Esophagus muscularis mucosa (tissue), 4 donors: ENCODE data around the gene OBSCN. TPM values are rescaled to one million over a fixed set of nuclear protein-coding genes. Genes with fewer than 3 reads are reported as not detected.

Source experiments
- DNase-seq: peaks from one replicate; pipeline ENCODE4 v3.0.0-alpha.2; 2017; ENCODE audit errors: extremely low spot score
- H3K27ac ChIP-seq, 4 donors: fragments of 200-600 bp; sonication (generic); replicated peaks in 1 of 4; 1 replicate in 3 of 4; 2 replicates in 1 of 4; pipeline ENCODE4 v1.5.1; 2016 to 2019; ENCODE audit warnings: mild to moderate bottlenecking in 1 of 4
- H3K27me3 ChIP-seq, 4 donors: fragments of 200-600 bp; sonication (generic); one replicate each; pipeline versions ENCODE4 v1.5.1 to v1.6.0; 2016 to 2019
- H3K36me3 ChIP-seq, 4 donors: fragments of 200-600 bp; sonication (generic); one replicate each; pipeline ENCODE4 v1.5.1; 2016 to 2019
- H3K4me1 ChIP-seq, 4 donors: fragments of 200-600 bp; sonication (generic); one replicate each; pipeline ENCODE4 v1.5.1; 2016 to 2019
- H3K4me3 ChIP-seq, 4 donors: fragments of 200-600 bp; sonication (generic); 1 replicate in 2 of 4; 2 replicates in 2 of 4; pipeline ENCODE4 v1.5.1; 2016 to 2019; ENCODE audit warnings: mild to moderate bottlenecking in 4 of 4, moderate library complexity in 1 of 4
- H3K9me3 ChIP-seq, 4 donors: fragments of 200-600 bp; sonication (generic); 1 replicate in 3 of 4; 2 replicates in 1 of 4; pipeline ENCODE4 v1.5.1; 2016 to 2019
- CTCF ChIP-seq, 3 experiments: fragments of 200-600 bp in 2 of 3; fragments of 450-650 bp in 1 of 3; sonication (generic) in 2 of 3; IDR thresholded peaks; one replicate each; pipeline ENCODE4 v1.5.1; 2017 to 2019; ENCODE audit warnings: antibody characterized with exemption in 3 of 3, mild to moderate bottlenecking in 2 of 3, moderate library complexity in 1 of 3
- EP300 ChIP-seq: sonication (generic); formaldehyde crosslinking; IDR thresholded peaks from one replicate; pipeline ENCODE4 v1.6.1; 2017; ENCODE audit warnings: antibody characterized with exemption
- POLR2A ChIP-seq: fragments of 450-650 bp; IDR thresholded peaks from one replicate; pipeline ENCODE4 v1.6.1; 2017; ENCODE audit warnings: antibody characterized with exemption, moderate library complexity, mild to moderate bottlenecking, low read depth
- POLR2AphosphoS5 ChIP-seq, 2 donors: sonication (generic); formaldehyde crosslinking; IDR thresholded peaks; one replicate each; pipeline ENCODE4 v1.6.1; 2017; ENCODE audit warnings: antibody characterized with exemption in 2 of 2
- WGBS: methylation state at CpG from one replicate; pipeline ENCODE4 v1.1.5; 2018; 5-methylcytosine and 5-hydroxymethylcytosine counted together
- intact Hi-C: fragments of 100-400 bp; cut with DNase I; formaldehyde crosslinking; loops from one replicate; pipeline ENCODE4 v1.15.1; 2023
- total RNA-seq, 4 donors: library from RNA; depleted of rRNA; stranded (reverse); fragments of >200 nt; gene quantifications; one replicate each; pipeline versions ENCODE4 v1.1.0 to v1.2.1, GENCODE V29; 2016

Gene OBSCN
- total RNA-seq, 4 donors from 2014 or later = 12.6 to 31.4 (median 17.8) TPM

GRCh38 chr1:228348708-228349467 lies 141.0 kb downstream of the OBSCN start:
- Histone ChIP-seq H3K27ac (no peak overlapping the region), H3K9me3 (peaks cover 0 to 11% (median 4%) of the 10 kb centered on the region in 4 donors), H3K4me3 (no peak overlapping the region), H3K27me3 (no peaks in the 10 kb centered on the region), H3K36me3 (peaks cover 0 to 41% (median 2%) of the 10 kb centered on the region in 4 donors), H3K4me1 (no peaks in the 10 kb centered on the region)
- TF ChIP-seq POLR2A = no peak
- no peak for TF ChIP-seq CTCF (IDR thresholded peaks at IDR 0.05)
- no peak for TF ChIP-seq POLR2AphosphoS5 (IDR thresholded peaks at IDR 0.05)
- no peak for TF ChIP-seq EP300
- no peak for DNase-seq
- intact Hi-C loops = no loop called here
- WGBS = 77% methylated on average over 12 of the region's 12 CpGs

GRCh38 chr1:228349701-228350171 lies 141.9 kb downstream of the OBSCN start:
- no peak for DNase-seq
- no peak overlapping the region for H3K4me3 ChIP-seq
- intact Hi-C loops = no loop called here
- WGBS = 86% methylated on average over 10 of the region's 15 CpGs
- H3K27me3 ChIP-seq = no peaks in the 10 kb centered on the region
- no peak overlapping the region for H3K27ac ChIP-seq
- no peak for TF ChIP-seq EP300
- TF ChIP-seq POLR2A = no peak
- TF ChIP-seq POLR2AphosphoS5 (IDR thresholded peaks at IDR 0.05) = no peak
- TF ChIP-seq CTCF (IDR thresholded peaks at IDR 0.05) = no peak
- H3K9me3 ChIP-seq = peaks cover 0 to 6% (median 2%) of the 10 kb centered on the region in 4 donors
- H3K36me3 ChIP-seq = peaks cover 0 to 46% (median 2%) of the 10 kb centered on the region in 4 donors
- no peaks in the 10 kb centered on the region for H3K4me1 ChIP-seq

GRCh38 chr1:228350179-228350742 lies 142.4 kb downstream of the OBSCN start:
- Histone ChIP-seq H3K4me1 (no peaks in the 10 kb centered on the region), H3K27me3 (no peaks in the 10 kb centered on the region), H3K9me3 (peaks cover 0 to 3% (median 0%) of the 10 kb centered on the region in 4 donors), H3K27ac (no peak overlapping the region), H3K4me3 (no peak overlapping the region), H3K36me3 (peaks cover 0 to 48% (median 2%) of the 10 kb centered on the region in 4 donors)
- 96% methylated on average over 1 of the region's 1 CpG for WGBS
- intact Hi-C loops = no loop called here
- no peak for TF ChIP-seq CTCF (IDR thresholded peaks at IDR 0.05)
- no peak for TF ChIP-seq EP300
- DNase-seq = no peak

GRCh38 chr1:228350831-228351781 lies 143.3 kb downstream of the OBSCN start:
- H3K4me1 ChIP-seq = no peaks in the 10 kb centered on the region
- WGBS = 91% methylated on average over 25 of the region's 37 CpGs

More at GRCh38 chr1:228350831-228351781, 143.3 kb downstream of the OBSCN start:
- Histone ChIP-seq H3K9me3 (no peaks in the 10 kb centered on the region), H3K36me3 (peaks cover 0 to 57% (median 2%) of the 10 kb centered on the region in 4 donors), H3K4me3 (no peak overlapping the region), H3K27me3 (no peaks in the 10 kb centered on the region), H3K27ac (no peak overlapping the region)
- DNase-seq = no peak
- TF ChIP-seq POLR2A (no peak), POLR2AphosphoS5 (IDR thresholded peaks at IDR 0.05) (no peak), EP300 (no peak), CTCF (IDR thresholded peaks at IDR 0.05) (no peak)
- intact Hi-C loops = no loop called here
